ENCODE results near the gene RNF10.
"Not testable (repeated sequence)": the region's sequence is repeated elsewhere in the genome, so short reads cannot be mapped to it uniquely, and the experiment has no call there.

The RNF10 gene
- long read RNA-seq, donor 1, transcript RNF10-201 (17 exons, 3,825 nt), result major isoform, 11 of 18 reads
- long read RNA-seq, donor 1, partial matches to known transcripts, result 5 of 18 reads
- long read RNA-seq, donor 1, other reads (novel, unspliced or antisense), result 0 of 18 reads
- long read RNA-seq, donor 2, transcript RNF10-201 (17 exons, 3,825 nt), result major isoform, 9 of 13 reads
- long read RNA-seq, donor 2, partial matches to known transcripts, result 0 of 13 reads
- long read RNA-seq, donor 2, other reads (novel, unspliced or antisense), result 0 of 13 reads
- long read RNA-seq, donor 3, transcript RNF10-201 (17 exons, 3,825 nt), result major isoform, 9 of 11 reads
- long read RNA-seq, donor 3, partial matches to known transcripts, result 0 of 11 reads
- long read RNA-seq, donor 3, other reads (novel, unspliced or antisense), result 0 of 11 reads
- long read RNA-seq, donor 4, transcript RNF10-201 (17 exons, 3,825 nt), result major isoform, 6 of 39 reads
- long read RNA-seq, donor 4, partial matches to known transcripts, result 30 of 39 reads
- long read RNA-seq, donor 4, other reads (novel, unspliced or antisense), result 0 of 39 reads
- long read RNA-seq, donor 5, transcript RNF10-201 (17 exons, 3,825 nt), result major isoform, 13 of 17 reads
- long read RNA-seq, donor 5, partial matches to known transcripts, result 0 of 17 reads
- long read RNA-seq, donor 5, other reads (novel, unspliced or antisense), result 0 of 17 reads
- long read RNA-seq, donor 6, transcript RNF10-201 (17 exons, 3,825 nt), result major isoform, 8 of 25 reads
- long read RNA-seq, donor 6, partial matches to known transcripts, result 15 of 25 reads
- long read RNA-seq, donor 6, other reads (novel, unspliced or antisense), result 0 of 25 reads
- long read RNA-seq, donor 7, transcript RNF10-201 (17 exons, 3,825 nt), result major isoform, 15 of 32 reads
- long read RNA-seq, donor 7, partial matches to known transcripts, result 13 of 32 reads
- long read RNA-seq, donor 7, other reads (novel, unspliced or antisense), result 0 of 32 reads
- long read RNA-seq, donor 8, transcript RNF10-201 (17 exons, 3,825 nt), result major isoform, 11 of 24 reads
- long read RNA-seq, donor 8, partial matches to known transcripts, result 13 of 24 reads
- long read RNA-seq, donor 8, other reads (novel, unspliced or antisense), result 0 of 24 reads

GRCh38 chr12:120534203-120534702 is at the start of gene RNF10:
Gene RNF10 (plus strand): TSS chr12:120534356. CDS start chr12:120534812, 456 bp downstream.
- peak; percentile 97 for DNase-seq

- DNase-seq, result no peak
Observed at GRCh38 chr12:120485961-120486881, 47.9 kb upstream of the RNF10 start.

- not testable (repeated sequence) for DNase-seq
Observed at GRCh38 chr12:120487552-120487951, 46.6 kb upstream of the RNF10 start.

GRCh38 chr12:120488057-120488640 is 46.0 kb upstream of the RNF10 start:
- no peak for DNase-seq

GRCh38 chr12:120489018-120489417 is 45.1 kb upstream of the RNF10 start:
- DNase-seq, result no peak

- DNase-seq, result no peak
Observed at GRCh38 chr12:120490325-120490724, 43.8 kb upstream of the RNF10 start.

- DNase-seq, result no peak
Observed at GRCh38 chr12:120490833-120491512, 43.2 kb upstream of the RNF10 start.

- no peak for DNase-seq
Observed at GRCh38 chr12:120495186-120495730, 38.9 kb upstream of the RNF10 start.

GRCh38 chr12:120495731-120496412 is 38.3 kb upstream of the RNF10 start, which contains the start of gene DYNLL1:
Gene DYNLL1 (plus strand): TSS chr12:120496113. CDS start chr12:120496422, 309 bp downstream.
- DNase-seq, result peak; percentile 93

- peak; percentile 73 for DNase-seq
Observed at GRCh38 chr12:120496413-120497340, 37.5 kb upstream of the RNF10 start.

GRCh38 chr12:120497524-120498150 is 36.5 kb upstream of the RNF10 start:
- no peak for DNase-seq

GRCh38 chr12:120498870-120499515 is 35.2 kb upstream of the RNF10 start:
- DNase-seq, result no peak

GRCh38 chr12:120500581-120500980 is 33.6 kb upstream of the RNF10 start:
- DNase-seq, result no peak

GRCh38 chr12:120504587-120504986 is 29.6 kb upstream of the RNF10 start:
- DNase-seq, result no peak

- no peak for DNase-seq
Observed at GRCh38 chr12:120508537-120508936, 25.6 kb upstream of the RNF10 start.

- DNase-seq, result no peak
Observed at GRCh38 chr12:120514002-120514401, 20.2 kb upstream of the RNF10 start.

GRCh38 chr12:120515496-120515895 is 18.7 kb upstream of the RNF10 start:
- no peak for DNase-seq

All from right kidney (tissue), 9 donors.